Activated naive CD8-positive, alpha-beta T cell treated with anti-CD3 and anti-CD28 coated beads for 36 hours (primary cell): Measurements from ENCODE around the gene CMKLR1. TPM values are rescaled to one million over a fixed set of nuclear protein-coding genes. Genes with fewer than 3 reads are reported as not detected.

Source experiments
- DNase-seq: peaks from one replicate; pipeline ENCODE4 v3.0.0; 2021
- H3K27ac Mint-ChIP-seq: one replicate; pipeline ENCODE4 v1.8.0; 2022; ENCODE audit warnings: mild to moderate bottlenecking, moderate library complexity, mixed read lengths
- H3K27me3 Mint-ChIP-seq: one replicate; pipeline ENCODE4 v1.8.0; 2022; ENCODE audit warnings: mild to moderate bottlenecking, mixed read lengths
- H3K36me3 Mint-ChIP-seq: one replicate; pipeline ENCODE4 v1.8.0; 2021; ENCODE audit warnings: mild to moderate bottlenecking, mixed read lengths
- H3K4me1 Mint-ChIP-seq: one replicate; pipeline ENCODE4 v1.8.0; 2021; ENCODE audit warnings: mixed read lengths
- H3K4me3 Mint-ChIP-seq: one replicate; pipeline ENCODE4 v1.8.0; 2022; ENCODE audit warnings: mild to moderate bottlenecking, moderate library complexity, mixed read lengths
- H3K9me3 Mint-ChIP-seq: one replicate; pipeline ENCODE4 v1.8.0; 2022; ENCODE audit warnings: mixed read lengths
- total RNA-seq, 2 experiments: library from RNA; stranded (reverse); gene quantifications; one replicate each; pipeline ENCODE4 v1.2.3, GENCODE V29; 2021

Gene CMKLR1
- total RNA-seq, 2 experiments from 2014 or later = not detected

DNA sequence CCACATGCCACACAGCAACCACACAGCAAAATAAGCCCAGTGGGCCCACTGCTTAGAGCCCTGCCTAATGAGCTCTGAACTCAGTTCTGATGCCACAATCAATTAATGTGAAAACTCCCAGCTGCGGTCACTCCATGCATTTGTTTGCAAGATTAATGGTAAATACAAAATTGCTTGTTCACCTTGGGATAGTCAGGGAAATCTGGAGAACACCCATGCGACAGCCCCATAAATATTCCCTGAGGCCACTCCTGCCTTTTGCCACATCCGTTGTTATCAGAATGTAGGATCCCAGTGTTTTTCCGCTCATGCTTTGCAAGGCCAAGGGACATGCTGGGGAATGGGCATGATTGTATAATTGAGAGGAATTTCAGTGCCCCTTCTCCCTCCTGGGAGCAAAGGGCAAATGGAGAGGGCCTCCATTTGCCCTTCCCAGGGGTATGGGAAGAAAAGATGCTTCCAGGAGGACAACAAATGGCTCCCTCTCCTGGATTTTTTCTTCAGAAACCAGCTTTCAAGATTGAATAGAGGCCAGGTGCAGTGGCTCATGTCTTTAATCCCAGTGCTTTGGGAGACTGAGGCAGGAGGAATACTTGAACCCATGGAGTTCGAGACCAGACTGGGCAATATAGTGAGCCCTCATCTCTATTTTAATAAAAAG is 30.8 kb upstream of the CMKLR1 start:
- Mint-ChIP-seq H3K36me3 (no peaks in the 10 kb centered on the region), H3K4me1 (no peaks in the 10 kb centered on the region), H3K27ac (no peak overlapping the region), H3K4me3 (no peak overlapping the region), H3K27me3 (peaks cover 8% of the 10 kb centered on the region), H3K9me3 (peaks cover 10% of the 10 kb centered on the region)
- no peak for DNase-seq

DNA sequence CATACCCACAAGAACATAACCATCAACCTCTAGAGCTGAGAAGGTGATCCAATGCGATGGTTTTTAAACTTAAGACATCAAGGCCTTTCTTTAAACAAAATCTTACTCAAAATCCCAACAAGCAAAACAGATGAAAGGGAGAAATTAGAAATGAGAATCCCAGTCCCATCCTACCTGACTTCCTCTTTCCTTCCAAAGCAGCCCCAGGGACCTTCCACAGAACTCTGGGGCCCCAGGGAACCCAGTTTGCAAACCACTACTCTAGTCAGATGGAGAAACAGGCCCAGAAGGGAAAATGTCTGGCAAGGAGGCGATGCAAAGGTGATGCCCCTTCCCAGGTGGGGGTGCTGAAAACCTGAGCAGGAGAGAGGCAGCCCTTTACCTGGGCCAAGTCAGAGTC is 29.0 kb upstream of the CMKLR1 start:
- no peak overlapping the region for H3K4me3 Mint-ChIP-seq
- H3K27me3 Mint-ChIP-seq = peaks cover 8% of the 10 kb centered on the region
- no peaks in the 10 kb centered on the region for H3K36me3 Mint-ChIP-seq
- peaks cover 6% of the 10 kb centered on the region for H3K9me3 Mint-ChIP-seq
- no peak for DNase-seq
- no peak overlapping the region for H3K27ac Mint-ChIP-seq
- no peaks in the 10 kb centered on the region for H3K4me1 Mint-ChIP-seq

DNA sequence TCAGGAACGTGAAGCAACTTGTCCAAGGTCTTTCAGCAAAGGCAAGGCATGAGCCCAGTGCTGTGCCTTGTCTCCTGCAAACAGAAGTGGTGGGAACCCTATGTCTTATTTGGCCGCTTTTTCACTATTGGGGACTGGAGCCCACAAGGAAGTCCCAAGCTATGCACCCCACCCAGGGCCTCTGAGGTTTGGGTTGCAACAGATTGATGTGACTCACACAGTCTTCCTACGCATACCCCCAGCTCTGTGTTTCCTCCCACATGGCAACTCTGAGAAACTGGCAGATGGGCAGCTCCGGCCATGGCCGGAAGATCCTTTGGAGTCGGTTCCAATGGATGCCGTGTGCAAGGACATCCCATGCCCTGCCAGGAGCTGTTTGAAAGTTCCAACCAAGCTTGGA is 28.3 kb upstream of the CMKLR1 start:
- peaks cover under 1% of the 10 kb centered on the region for H3K9me3 Mint-ChIP-seq
- no peak overlapping the region for H3K27ac Mint-ChIP-seq
- peaks cover 3% of the 10 kb centered on the region for H3K27me3 Mint-ChIP-seq
- H3K4me1 Mint-ChIP-seq = no peaks in the 10 kb centered on the region
- H3K36me3 Mint-ChIP-seq = no peaks in the 10 kb centered on the region
- no peak overlapping the region for H3K4me3 Mint-ChIP-seq
- no peak for DNase-seq

DNA sequence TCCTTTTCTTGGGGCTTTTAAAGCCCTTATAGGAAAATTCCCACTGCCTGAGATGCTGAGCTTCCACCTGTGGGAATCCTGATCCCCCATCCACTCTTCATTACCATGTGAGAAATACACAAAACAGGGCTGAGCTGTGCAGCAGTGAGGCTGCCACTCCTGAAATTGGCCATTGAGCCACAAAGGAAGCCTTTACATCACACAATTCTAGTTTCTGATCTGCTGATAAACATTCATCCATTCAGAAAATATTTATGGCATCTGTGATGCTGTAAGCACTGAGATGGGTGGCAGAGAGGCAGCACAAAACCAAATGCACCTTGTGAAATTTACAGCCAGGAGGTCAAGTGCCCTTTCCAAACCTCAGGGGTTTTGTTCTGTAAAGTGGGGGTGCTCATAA is 26.2 kb upstream of the CMKLR1 start:
- Mint-ChIP-seq H3K27me3 (no peaks in the 10 kb centered on the region), H3K4me3 (no peak overlapping the region), H3K4me1 (peaks cover 1% of the 10 kb centered on the region), H3K9me3 (no peaks in the 10 kb centered on the region), H3K36me3 (no peaks in the 10 kb centered on the region), H3K27ac (no peak overlapping the region)
- no peak for DNase-seq

DNA sequence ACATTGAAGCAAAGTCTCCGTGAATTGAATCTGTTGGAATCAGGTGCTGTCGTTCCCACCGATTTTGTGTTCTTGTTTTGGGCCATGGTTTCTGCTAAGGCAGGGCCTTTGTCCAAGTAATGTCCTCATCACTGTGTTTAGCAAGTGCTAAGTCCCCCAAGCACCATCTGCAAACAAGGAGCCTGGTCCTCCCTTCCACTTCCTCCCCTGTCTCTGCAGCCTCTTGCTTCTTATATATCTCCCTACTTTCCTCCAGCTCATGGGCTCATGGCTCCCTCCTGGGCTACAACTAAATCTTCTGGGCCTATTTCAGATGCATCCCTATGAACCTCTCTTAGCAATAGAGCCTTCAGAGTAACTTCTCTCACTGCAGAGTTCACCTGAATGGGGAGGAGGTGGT is 25.8 kb upstream of the CMKLR1 start:
- H3K27me3 Mint-ChIP-seq = no peaks in the 10 kb centered on the region
- DNase-seq = no peak
- no peaks in the 10 kb centered on the region for H3K9me3 Mint-ChIP-seq
- H3K4me3 Mint-ChIP-seq = no peak overlapping the region
- H3K4me1 Mint-ChIP-seq = peaks cover 1% of the 10 kb centered on the region
- H3K27ac Mint-ChIP-seq = no peak overlapping the region
- no peaks in the 10 kb centered on the region for H3K36me3 Mint-ChIP-seq

DNA sequence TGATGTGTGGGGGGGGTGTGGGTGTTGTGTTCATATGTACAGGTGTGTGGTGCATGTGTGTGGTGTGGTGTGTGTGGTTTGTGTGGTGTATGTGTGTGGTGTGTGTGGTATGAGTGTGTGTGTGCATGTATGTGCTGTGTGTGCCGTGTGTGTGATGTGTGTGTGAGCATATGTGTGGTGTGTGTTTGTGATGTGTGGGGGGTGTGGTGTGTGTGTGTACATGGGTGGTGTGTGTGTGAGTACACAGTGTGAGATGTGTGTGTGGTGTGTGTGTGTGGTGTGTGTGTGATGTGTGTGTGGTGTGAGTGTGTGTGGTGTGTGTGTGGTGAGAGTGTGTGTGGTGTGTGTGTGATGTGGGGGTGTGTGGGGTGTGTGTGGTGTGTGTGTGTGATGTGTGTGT is 24.5 kb upstream of the CMKLR1 start:
- H3K4me3 Mint-ChIP-seq = no peak overlapping the region
- H3K4me1 Mint-ChIP-seq = peaks cover 1% of the 10 kb centered on the region
- no peak for DNase-seq
- no peak overlapping the region for H3K27ac Mint-ChIP-seq
- peaks cover 3% of the 10 kb centered on the region for H3K27me3 Mint-ChIP-seq
- no peaks in the 10 kb centered on the region for H3K36me3 Mint-ChIP-seq
- H3K9me3 Mint-ChIP-seq = no peaks in the 10 kb centered on the region

DNA sequence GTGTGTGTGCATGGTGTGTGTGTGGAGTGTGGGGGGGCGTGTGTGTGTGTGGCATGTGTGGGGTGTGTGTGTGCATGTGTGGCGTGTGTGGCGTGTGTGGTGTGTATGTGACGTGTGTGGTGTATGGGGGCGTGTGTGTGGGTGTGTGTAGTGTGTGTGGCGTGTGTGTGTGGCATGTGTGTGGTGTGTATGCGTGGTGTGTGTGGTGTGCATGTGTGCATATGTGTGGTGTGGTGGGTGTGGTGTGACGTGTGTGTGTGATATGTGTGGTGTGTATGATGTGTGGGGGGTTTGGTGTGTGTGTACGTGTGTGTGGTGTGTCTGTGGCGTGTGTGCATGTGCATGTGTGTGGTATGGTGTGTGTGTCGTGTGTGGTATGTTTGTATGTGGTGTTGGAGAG is 24.1 kb upstream of the CMKLR1 start:
- peaks cover 1% of the 10 kb centered on the region for H3K4me1 Mint-ChIP-seq
- H3K27me3 Mint-ChIP-seq = peaks cover 5% of the 10 kb centered on the region
- no peaks in the 10 kb centered on the region for H3K9me3 Mint-ChIP-seq
- H3K36me3 Mint-ChIP-seq = no peaks in the 10 kb centered on the region
- no peak for DNase-seq
- no peak overlapping the region for H3K4me3 Mint-ChIP-seq
- H3K27ac Mint-ChIP-seq = no peak overlapping the region

DNA sequence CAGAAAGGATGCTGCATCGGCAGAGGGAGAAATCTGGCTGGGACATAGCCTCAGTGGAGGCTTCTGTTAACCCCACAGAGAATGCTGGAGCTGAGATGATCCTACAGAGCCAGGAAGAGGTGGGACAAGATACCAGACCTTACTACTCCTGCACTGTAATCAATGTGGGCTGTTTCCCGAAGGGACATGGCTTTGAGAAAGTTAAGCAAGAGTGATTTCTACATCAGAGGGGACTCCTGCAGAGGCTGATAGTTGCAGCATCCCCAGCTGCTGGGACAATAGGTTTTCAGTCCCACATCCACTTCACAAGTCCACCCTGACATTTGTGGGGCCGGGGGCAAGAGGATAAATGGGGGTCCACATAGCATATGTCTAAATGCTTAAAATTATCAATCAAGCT is 22.5 kb upstream of the CMKLR1 start:
- Mint-ChIP-seq H3K27ac (no peak overlapping the region), H3K9me3 (no peaks in the 10 kb centered on the region), H3K27me3 (peaks cover 5% of the 10 kb centered on the region), H3K4me3 (no peak overlapping the region), H3K36me3 (no peaks in the 10 kb centered on the region), H3K4me1 (peaks cover 1% of the 10 kb centered on the region)
- DNase-seq = no peak

DNA sequence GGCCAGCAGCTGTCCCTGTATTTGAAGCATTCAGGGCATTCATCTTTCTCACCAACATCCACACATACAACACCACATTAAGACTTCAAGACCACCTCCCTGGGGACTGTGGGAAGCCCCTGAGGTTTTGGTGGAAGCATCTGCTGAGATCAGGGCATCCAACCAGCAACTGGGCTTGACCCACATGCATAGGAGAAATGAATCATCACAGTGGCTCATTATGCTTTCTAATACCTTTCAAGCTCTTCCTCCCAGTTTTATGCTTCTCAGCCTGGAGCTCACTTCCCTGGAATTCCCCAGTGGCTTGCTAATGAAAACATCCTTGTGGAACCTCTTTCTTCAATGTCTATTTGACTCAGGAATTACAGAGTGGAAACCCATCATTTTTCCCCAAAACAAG is 21.4 kb upstream of the CMKLR1 start:
- Mint-ChIP-seq H3K27me3 (peaks cover 5% of the 10 kb centered on the region), H3K4me3 (no peak overlapping the region), H3K4me1 (peaks cover 1% of the 10 kb centered on the region), H3K36me3 (no peaks in the 10 kb centered on the region), H3K27ac (no peak overlapping the region), H3K9me3 (no peaks in the 10 kb centered on the region)
- DNase-seq = no peak

DNA sequence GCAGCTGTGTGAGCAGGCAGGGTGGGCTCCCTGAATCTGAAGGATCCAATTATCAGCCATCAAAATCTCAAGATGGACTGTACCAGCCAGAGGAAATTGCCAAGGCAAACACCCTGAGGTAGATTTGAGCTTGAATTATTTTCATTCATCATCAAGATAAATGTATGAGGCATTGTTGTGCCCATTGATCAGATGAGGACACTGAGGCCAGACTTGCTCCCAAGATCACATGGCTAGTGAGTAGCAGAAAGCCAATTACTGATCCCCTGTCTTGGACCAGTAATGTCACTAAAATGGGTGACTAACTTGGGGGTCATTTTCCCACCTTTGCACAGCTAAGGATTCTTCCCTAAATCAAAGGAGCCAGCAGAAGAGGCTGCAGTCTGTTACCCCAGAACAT is 20.9 kb upstream of the CMKLR1 start:
- H3K27ac Mint-ChIP-seq = no peak overlapping the region
- no peak overlapping the region for H3K4me3 Mint-ChIP-seq
- peaks cover 1% of the 10 kb centered on the region for H3K4me1 Mint-ChIP-seq
- H3K36me3 Mint-ChIP-seq = no peaks in the 10 kb centered on the region
- peaks cover 7% of the 10 kb centered on the region for H3K27me3 Mint-ChIP-seq
- no peaks in the 10 kb centered on the region for H3K9me3 Mint-ChIP-seq
- DNase-seq = no peak

DNA sequence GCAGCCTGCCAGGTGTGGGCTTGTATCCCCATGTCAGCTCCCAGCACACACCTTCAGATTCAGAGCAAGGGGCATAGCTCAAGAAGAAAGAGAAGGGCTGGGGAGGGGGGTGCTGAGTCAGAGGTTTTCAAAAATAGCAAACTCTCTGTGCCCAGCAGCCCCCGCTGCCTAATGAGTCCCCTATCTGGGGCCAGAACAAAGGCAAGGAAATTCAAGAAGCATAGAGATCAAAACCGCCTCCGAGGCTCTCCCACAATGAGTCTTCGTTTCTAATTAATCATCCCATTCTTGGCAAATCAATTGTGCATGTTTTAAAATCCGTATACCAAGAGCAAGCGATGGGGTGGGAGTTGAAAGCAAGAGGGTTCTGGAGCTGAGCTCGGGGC is 19.5 kb upstream of the CMKLR1 start:
- H3K9me3 Mint-ChIP-seq = no peaks in the 10 kb centered on the region
- H3K27ac Mint-ChIP-seq = no peak overlapping the region
- DNase-seq = no peak
- H3K36me3 Mint-ChIP-seq = no peaks in the 10 kb centered on the region
- H3K27me3 Mint-ChIP-seq = peaks cover 11% of the 10 kb centered on the region
- peaks cover 1% of the 10 kb centered on the region for H3K4me1 Mint-ChIP-seq
- no peak overlapping the region for H3K4me3 Mint-ChIP-seq

DNA sequence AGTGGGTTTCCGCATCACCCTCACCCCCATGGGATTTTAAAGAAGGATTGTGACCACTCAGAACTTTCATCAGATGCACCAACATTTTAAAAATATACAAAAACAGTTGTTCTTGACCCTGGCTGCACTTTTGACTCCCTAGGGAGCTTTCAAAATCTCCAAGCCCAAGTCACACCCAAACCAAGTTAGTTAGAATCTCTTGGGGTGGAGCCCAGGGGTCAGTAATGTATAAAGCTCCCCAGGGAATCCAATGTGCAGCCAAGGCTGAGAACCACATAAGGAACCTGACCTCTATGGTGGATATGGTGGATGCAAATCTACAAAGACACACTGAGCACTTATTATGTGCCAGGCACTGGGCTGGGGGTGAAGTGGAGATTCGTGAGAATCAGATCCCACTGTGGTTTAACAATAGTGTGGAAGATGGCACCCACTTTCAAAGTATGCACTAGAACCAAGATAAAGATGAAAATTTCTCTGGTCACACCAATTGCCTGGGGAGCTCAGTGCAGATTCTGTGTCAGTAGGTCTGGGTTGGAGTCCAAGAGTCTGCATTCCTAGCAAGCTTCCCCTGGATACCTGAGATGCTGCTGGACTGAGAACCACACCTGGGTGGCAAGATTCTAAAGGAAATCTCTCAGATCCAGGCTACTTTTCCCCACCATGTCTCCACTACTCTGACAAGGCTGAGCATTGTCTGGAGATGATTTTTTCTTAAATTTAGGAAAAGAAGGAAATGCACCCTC is 18.9 kb upstream of the CMKLR1 start:
- Mint-ChIP-seq H3K36me3 (no peaks in the 10 kb centered on the region), H3K9me3 (no peaks in the 10 kb centered on the region), H3K4me3 (no peak overlapping the region), H3K4me1 (peaks cover 1% of the 10 kb centered on the region), H3K27ac (no peak overlapping the region), H3K27me3 (peaks cover 12% of the 10 kb centered on the region)
- no peak for DNase-seq

DNA sequence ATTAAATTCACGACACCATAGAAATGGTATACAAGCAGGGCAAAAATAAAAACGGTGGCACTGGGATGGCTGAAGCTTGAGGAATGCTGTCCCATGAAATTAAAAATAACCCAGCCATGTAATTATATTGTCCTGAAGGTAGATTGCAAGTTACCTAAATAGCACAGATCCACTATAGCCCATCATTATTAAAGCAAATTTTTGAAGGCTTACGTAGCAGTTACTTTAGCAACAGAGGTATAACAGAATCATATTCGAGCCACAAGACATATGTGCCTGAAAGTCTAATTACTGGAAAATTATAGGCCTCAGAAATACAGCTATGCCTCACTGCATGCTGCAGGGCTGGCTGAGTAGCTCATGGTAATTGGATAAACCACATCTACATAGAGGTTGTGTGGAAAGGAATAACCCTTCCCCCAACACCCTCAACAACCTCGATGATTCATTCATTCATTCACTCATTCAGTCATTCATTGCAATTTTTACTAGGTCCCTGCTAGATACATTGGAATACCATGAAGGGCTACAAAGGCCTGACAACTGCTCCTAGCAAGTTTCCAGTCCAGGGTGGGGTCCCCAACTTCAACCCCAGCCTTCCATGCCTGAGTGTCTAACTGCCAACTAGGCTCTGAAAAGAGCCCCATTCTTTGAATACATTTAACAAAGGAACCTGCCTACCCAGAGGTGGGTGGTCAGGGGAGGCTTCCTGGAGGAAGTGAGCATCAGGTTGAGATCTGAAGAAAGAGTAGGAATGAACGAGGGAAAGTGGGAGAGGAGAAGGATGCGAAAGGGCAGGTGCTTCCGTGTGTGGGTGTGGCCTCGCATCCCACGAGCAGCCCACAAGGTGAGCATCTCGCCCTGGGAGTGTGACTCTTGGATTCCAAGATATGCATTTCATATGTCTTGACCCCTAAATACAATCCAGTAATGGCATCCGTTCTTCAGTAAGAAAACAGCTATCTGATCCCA is 18.0 kb upstream of the CMKLR1 start:
- H3K27me3 Mint-ChIP-seq = peaks cover 12% of the 10 kb centered on the region
- H3K4me1 Mint-ChIP-seq = peaks cover 1% of the 10 kb centered on the region
- H3K27ac Mint-ChIP-seq = no peak overlapping the region
- no peaks in the 10 kb centered on the region for H3K9me3 Mint-ChIP-seq
- DNase-seq = no peak
- no peak overlapping the region for H3K4me3 Mint-ChIP-seq
- H3K36me3 Mint-ChIP-seq = no peaks in the 10 kb centered on the region

DNA sequence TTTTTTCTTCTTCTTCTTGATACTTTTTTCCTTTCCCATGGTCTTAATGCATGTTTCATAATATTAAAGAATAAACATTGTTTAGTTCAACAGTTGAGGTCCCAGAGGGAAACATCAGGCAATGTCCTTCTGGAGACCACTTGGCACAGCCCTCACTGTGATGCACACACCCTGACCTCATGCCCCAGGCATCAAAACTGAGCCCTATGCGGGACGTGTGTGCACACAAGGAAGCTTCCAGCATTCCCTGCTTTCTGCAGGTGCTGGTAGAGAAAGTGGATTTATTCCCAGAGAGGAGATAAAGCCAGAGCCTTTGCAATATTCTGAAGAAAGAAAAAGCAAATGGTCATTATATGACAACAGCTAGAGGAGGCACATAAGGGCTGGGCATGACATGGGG is 16.0 kb upstream of the CMKLR1 start:
- Mint-ChIP-seq H3K4me1 (no peaks in the 10 kb centered on the region), H3K36me3 (no peaks in the 10 kb centered on the region), H3K27me3 (peaks cover 12% of the 10 kb centered on the region), H3K27ac (no peak overlapping the region), H3K9me3 (no peaks in the 10 kb centered on the region), H3K4me3 (no peak overlapping the region)
- DNase-seq = no peak

DNA sequence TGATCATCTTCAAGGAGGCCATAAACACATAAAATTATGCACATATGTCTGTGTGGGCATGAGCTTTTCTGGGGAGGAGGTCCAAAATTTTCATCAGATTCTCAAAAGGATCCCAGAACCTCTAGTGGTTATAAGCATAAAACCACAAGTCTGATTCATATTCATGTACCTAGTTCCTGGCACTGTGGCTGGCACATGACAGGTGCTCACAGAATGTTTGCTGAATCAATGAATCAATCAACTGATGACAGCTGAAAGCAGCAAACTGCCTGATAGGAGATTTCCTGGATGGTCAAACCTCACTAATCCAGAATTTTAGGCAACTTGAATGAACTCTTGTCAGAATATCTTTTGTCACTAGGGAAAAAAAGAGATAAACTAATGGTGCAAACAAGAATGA is 13.5 kb upstream of the CMKLR1 start:
- Mint-ChIP-seq H3K9me3 (no peaks in the 10 kb centered on the region), H3K27ac (no peak overlapping the region), H3K4me3 (no peak overlapping the region), H3K4me1 (no peaks in the 10 kb centered on the region), H3K36me3 (no peaks in the 10 kb centered on the region), H3K27me3 (peaks cover 7% of the 10 kb centered on the region)
- no peak for DNase-seq
